HG03196 (cell line): ENCODE results near the gene CYBB.
"Not testable (repeated sequence)": the region's sequence is repeated elsewhere in the genome, so short reads cannot be mapped to it uniquely, and the experiment has no call there.

ENCODE experiments used
- ATAC-seq: cut with Tn5 transposase; IDR thresholded peaks from one replicate; pipeline ENCODE4 v1.9.1; 2021; ENCODE audit not compliant: unreplicated experiment

The CYBB gene

DNA sequence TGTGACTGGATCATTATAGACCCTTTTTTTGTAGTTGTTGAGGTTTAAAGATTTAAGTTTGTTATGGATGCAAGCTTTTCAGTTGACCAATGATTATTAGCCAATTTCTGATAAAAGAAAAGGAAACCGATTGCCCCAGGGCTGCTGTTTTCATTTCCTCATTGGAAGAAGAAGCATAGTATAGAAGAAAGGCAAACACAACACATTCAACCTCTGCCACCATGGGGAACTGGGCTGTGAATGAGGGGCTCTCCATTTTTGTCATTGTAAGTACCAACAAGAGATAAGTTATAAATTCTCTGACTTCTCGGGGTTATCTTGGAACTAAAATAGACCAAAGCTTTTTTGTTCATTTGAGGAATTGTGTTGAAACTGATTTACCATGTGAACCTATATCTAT, at the start of gene CYBB:
Gene CYBB (plus strand): TSS at position 203 of the 400 bp plus-strand sequence. CDS start 19 bp downstream, at position 222.
- no peak for ATAC-seq

DNA sequence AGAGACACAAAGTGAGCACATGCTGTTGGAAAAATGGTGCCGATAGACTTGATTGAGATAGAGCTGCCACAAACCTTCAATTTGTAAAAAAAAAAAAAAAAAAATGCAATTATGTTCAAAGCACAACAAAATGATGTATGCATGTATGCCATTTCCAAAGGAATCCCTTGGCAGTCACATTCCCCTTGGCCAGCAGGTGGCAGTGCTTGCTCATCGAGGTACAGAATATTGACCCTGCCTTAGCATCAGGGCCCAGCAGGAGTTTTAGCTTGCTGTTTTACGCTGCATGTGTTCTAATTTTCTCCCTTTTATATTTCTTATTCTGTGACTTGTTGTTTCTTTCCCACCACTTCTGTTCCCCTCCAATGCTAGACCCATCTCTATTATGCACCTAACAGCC, 34.5 kb upstream of the CYBB start:
- peak; percentile 66 for ATAC-seq

DNA sequence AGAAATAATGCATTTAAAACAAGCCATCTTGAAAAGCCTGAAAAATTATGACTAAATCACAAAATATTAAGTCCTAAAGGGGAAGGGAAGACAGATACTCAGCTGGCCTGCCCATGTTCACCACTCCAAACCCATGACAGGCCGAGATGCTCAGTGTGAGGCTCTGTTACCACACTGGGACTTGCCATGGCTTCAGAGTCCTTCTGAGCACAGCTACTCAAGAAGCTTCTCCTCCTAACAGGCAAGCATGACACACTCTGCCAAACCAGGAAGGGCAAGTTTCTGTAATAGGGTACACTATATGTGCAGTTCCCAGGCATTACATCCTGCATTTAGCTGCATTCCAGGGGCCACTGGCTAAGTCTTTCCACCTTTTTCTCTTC, 34.0 kb upstream of the CYBB start:
- peak; percentile 40 for ATAC-seq

DNA sequence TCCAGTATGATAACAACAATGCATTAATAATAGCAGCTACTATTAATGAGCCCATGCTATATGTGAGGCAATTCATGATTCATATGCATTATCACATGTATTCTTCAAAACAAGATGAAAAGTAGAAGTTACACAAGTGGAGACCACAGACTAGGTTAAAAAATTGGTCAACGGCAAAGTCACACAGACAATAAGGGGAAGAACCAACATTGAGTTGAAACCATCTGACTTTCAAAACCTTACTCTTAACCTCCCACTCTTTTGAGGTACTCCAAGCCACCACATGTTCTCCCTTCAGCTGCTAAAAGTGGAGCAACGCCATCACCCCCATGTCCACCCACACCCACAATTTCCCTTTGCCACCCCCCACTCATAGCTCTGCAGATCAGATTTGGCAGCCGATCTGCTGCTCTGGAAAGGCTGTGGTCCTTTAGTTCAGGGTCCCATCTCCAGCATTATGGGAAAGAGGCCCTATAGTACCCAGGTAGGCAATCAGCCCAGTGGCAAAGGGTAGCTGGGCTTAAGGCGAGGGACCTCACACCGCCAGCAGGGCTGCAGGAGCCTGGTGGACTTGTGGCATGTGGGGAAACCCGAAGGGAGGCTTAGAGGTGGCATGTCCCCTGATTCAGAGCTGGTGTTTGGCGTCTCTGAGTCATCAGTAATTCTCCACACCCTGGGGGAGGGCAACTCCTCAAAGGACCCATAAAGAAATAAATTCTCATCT, 33.5 kb upstream of the CYBB start:
- peak; percentile 86 for ATAC-seq

DNA sequence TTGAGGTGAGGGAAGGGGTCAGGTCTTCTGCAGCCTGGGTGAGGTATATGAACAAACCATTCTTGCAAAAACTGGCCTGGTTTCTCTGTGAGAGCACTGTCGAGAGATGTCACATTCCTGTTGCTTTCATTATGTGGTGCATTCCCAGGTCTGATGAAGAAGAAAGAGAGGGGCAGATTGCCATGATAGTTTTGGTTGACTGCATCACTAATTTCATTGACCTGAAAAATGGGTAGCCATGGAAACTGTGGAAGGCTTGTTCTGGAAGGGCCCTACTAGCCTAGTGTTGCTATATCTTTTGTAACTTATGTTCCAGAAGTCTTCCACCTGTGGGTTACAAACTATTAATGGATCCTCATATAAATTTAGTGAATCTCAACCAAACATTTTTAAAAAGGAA, 32.9 kb upstream of the CYBB start:
- no peak for ATAC-seq

DNA sequence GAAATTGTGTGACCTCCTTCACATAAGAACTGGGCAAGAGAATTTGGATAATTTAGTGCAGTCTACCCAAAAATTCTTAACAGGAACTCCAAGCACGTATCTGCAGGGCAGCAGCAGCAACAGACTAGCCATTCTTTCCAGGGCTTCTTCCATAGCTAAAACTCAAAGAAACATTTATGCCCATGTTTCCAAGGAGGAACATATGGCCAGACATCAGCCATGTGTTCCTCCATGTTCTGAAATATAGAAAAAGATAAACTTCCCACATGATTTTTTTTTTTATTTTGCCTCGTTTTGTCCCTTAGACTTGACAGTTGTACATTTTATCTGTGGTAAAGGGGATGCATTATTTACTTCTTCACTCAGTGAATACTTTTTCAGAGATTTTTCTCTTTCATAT, 27.6 kb upstream of the CYBB start:
- no peak for ATAC-seq

DNA sequence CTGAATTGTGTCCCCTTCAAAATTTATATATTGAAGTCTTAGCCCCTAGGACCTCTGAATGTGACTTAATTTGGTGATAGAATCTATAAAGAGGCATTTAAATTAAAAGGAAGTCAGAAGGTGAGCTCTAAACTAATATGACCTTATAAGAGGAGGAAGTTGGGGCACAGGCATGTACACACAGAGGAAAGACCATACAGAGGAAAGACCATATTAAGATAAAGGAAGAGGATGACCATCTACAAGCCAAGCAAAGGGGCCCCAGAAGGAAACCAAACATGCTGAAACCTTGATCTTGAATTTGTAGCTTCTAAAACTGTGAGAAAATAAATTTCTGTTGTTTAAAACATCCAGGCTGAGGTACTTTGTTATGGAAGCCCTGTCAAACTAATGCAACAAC, 26.9 kb upstream of the CYBB start:
- ATAC-seq: no peak

DNA sequence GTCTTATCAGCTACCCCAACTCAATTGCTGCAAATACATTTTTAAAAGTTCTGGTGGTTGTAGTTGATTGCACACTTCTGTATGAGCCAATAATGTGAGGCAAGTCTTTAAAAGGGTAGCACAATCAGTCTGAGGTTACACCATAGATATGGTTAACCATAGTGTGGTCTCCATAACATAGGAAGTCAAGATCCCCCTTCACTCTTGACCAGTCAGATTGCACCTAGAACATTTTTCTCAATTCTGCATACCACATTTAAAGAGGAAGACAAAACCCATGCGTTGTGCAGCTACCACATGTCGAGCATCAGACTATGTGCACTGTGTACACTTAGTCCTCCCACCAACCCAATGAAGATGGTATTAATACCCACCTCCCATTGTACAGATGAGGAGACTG, 26.5 kb upstream of the CYBB start:
- no peak for ATAC-seq

DNA sequence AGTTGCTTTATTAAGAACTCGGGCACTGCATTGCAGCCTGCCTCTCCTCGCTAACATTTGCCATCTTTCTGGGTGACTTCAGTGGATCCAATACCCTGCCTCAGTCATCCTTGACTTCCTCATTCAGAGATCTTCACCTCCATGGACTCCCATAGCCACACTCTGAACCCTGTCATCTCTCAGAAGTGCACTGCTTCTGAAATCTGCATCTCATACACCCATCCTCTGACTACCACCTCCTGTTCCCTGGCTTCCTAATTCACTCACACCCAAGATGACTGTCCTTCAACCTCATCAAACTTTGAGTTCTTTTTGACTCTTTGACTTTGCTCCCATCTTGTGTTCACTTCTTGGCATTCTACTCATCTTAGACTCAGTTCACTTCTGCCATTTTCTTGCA, 25.3 kb upstream of the CYBB start:
- ATAC-seq: peak; percentile 14

DNA sequence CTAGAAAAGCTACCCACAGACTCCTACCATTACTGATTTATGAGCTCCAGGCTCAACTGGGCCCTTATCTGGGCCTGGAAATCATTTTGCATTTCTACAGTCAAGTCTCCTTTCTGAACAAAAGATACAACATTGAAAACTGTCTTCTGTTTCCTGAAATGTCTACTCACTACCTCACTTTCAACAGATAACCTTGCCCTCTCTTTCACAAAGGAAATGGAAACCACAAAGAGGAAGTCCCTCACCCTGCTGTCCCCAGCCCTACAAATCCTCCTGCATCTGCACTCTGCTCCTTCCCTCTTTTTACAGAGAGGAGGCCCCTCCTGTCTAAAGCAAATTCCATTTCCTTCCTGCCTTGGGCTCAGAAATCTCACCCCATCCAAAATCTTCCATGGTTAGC, 24.8 kb upstream of the CYBB start:
- ATAC-seq: peak; percentile 98

DNA sequence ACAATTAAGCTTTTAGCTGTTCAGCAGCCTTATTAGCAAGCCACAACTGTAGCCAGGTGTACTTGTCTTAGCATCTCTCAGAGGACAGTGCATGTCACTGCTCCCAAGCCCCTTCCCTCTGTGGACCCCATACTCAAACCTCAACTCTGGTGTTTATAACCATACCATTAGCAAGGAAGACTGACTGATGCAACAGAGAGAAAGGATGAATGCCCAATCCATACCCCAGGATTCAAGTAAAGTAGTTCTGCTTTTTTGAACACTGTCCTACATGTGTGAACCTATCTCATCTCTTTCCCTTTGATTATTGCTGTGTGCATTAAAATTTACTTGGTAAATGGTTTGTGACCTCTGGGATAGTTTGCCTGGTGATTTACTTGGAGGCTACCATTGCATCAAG, 22.8 kb upstream of the CYBB start:
- no peak for ATAC-seq

DNA sequence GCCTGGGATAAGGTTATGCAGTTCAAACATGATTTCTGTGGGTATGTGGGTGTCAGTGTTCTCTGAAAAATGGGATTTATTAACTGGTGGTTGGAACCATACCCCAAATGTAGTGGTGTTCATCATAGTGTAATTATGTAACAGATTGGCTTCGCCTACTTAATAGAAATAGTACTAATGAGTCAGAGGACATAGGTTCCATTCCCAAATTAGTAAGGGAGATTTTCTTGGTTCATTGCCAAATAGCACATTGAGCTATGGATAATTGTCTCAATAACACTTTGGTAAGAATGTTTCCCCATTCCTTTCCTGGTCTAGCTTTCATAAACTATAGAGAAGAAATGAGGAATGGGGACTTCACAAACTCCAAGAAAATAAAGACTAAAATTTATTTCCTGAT, 20.5 kb upstream of the CYBB start:
- no peak for ATAC-seq

DNA sequence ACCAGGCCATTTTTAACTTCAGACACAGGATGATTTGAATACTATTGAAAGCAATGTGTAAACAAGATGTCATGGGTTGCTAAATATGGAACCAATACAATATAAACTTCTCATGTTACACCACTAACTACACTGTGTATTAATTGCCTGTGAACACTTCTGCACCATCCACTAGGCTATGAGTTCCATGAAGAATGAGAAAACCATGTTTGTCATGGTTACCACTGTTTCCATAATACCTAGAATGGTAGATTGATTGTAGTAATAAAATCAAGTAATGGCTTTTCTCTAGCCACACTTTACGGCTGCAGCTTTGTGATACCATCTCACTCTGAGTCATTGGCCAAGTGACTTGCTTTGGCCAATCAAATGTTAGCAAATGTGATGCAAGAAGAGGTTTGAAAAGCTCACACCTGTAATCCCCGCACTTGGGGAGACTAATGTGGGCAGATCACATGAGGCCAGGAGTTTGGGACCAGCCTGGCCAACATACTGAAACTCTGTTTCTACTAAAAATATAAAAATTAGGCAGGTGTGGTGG, 19.9 kb upstream of the CYBB start:
- ATAC-seq: no peak

DNA sequence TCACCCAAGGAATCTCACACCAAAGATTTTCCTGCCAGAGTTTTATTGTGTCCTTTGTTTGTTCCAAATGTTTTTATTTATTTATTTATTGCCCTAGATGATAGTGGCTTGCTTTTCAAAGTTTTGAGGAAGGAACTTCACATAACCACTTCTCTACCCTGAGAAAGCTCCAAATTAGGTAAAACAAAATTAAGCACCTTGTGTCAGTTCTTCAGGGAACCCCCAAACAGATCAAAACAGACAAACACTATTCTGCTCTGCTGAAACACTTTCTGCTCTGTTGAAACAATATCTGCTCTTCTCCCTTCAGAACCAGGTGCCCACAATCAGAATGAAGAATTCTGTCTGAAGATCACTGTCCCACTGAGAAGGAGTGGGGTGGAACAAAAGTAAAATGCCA, 16.5 kb upstream of the CYBB start:
- no peak for ATAC-seq

DNA sequence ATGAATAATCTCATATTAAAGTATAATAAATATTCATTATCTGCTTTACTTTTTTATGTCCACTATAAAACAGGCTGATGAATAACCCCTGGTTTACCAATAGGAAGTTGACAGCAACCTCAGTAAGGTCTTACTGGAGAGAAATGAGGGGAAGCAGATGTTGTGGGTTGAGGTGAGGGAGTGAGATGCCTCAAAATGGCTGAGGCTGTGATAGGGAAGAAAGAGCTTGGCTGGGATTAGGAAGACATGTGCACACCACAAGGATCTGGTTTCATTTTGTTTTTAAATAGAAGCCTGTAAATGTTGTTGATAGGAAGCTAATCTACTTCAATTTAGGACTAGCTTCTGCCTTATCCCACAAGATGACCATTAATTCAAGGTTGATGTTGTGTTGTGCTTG, 14.4 kb upstream of the CYBB start:
- ATAC-seq: no peak

DNA sequence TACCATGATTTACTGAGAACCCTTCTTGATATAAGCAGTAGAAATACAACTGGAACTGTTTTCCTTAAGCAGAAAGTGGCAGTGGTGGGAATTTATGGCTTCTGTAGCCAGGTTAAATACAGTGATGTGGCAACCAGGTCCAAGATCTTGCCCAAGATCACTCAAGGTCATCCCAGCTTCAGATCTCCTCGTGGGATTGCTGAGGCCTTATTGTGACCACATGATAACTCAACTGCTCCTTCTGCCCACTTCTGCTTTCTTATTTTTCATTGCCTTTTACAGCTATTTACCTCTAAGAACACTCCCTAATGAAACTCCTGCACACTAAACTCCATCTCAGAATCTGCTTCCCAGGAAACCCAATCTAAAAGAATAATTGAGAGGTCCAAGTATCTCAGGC, 12.4 kb upstream of the CYBB start:
- ATAC-seq: no peak

DNA sequence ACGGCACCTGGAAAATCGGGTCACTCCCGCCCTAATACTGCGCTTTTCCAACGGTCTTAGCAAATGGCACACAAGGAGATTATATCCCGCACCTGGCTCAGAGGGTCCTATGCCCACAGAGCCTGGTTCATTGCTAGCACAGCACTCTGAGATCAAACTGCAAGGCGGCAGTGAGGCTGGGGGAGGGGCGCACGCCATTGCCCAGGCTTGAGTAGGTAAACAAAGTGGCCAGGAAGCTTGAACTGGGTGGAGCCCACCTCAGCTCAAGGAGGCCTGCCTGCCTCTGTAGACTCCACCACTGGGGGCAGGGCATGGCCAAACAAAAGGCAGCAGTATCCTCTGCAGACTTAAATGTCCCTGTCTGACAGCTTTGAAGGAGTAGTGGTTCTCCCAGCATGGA, 11.0 kb upstream of the CYBB start:
- ATAC-seq: not testable (repeated sequence)

DNA sequence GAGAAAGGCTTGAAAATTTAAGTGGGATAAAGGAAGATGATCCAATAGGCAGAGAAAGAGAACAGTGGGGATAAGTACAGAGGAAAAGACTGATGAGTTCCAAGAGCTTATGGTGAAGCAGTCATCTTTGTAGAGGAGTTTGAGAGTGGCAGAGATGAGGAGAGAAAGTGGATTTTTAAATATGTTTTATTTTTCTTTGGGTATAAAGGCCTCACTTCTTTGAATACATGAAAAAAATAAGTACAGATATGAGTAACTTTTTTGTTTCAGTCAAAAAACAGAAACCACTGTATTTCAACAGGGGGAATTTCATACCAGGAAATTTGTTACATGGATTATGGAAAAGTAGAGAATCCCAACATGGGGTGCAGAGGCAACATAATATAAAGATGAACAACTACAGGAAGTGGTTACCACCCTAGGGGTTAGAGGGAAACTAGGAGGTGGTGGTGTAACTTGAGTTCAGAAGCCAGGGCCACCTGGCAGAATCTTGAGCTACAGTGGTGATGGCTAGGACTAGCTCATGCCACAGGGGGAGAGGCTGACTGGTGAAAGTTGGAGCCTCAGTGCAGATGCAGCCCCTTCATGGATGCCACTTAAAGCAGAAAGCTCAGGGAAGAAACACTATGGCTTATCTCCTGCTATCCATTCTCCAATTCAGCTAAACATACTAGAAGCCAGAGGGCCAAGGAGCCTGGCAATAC, 3.4 kb upstream of the CYBB start:
- ATAC-seq: peak; percentile 89

DNA sequence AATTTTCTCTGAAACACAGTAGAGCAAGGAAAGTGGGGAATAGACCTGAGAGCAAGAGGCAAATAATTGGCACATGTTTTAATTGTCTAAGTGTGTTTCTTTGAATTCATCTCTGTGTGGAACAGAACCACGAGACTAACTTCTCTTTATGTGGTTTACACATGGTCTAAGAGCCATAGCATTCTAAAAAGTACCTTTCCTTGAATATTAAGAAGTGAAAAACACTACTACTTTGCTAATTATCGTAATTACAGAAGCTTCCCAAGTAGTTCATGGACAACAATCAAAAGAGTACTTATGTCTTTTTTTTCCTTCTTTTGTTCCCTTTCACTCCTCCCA, 2.9 kb upstream of the CYBB start:
- ATAC-seq: peak; percentile 30

DNA sequence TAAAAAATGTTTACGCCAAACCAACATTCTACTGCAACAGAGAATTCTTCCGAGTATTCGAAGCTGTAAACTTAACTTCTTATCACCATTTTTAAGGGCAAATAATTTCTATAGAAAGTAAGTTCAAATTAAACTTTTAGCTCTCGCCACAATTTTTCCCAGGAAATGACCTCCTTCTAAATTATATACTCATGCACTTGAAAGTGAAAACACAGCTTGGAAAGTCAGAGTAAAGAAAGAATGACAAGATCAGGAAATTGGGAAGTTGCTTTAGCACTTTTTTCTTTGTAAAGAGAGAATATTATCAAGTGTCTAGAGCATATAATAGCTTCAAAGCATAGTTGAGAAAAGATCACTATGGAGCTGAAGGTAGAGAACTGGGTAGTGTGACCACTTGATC, 1.2 kb downstream of the CYBB start:
- no peak for ATAC-seq

DNA sequence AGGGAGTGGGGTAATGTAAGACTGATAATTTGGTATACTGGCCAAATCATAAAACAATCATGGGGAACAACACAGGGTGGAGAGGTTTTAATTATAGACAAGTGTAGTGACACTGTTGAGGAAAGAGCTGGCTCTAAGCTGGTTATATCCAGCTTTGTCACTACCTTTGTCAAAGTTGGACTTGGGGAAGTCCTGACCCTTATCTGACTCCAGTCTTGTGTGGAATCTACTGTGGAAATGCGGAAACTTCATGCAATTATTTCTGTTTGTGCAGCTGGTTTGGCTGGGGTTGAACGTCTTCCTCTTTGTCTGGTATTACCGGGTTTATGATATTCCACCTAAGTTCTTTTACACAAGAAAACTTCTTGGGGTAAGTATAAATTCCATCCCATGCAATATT, 2.0 kb downstream of the CYBB start:
- no peak for ATAC-seq

DNA sequence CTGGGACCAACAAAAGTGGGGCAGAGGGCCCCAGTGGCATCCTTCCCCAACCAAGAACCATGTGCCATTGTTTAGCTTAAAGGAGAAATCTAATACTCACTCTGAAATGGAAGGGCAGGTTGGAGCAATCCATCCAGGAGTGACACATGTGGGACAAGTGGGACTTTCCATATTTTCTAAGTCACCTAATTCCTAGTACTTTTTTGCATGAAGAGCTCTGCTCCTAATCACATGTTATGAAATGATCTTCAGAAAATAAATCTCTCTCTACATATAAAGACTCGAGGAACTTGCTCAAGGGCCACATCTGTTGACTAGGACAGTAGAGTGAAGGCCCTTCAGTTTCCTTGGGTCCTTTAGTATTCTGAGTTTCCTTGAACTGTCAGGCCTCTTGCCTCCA, 2.5 kb downstream of the CYBB start:
- ATAC-seq: no peak

DNA sequence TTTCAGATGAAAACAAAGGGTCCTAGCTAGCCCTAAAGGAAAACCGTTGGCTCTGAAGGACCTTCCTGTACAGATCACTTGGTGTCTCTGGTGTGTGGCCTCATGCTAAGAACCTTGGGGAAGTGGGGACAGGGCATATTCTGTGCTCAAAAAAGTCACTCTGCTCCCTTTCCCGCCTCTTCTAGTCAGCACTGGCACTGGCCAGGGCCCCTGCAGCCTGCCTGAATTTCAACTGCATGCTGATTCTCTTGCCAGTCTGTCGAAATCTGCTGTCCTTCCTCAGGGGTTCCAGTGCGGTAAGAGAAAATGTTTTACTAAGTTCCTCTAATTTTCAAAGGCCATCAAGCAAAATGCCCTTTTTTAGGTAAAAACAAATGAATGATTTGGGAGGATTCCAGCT, 3.4 kb downstream of the CYBB start:
- no peak for ATAC-seq
